ENCODE measurements around the gene CXorf38. TPM values are rescaled to one million over a fixed set of nuclear protein-coding genes. Genes with fewer than 3 reads are reported as not detected.

The CXorf38 gene
- polyA plus RNA-seq, 3 donors: 35.1 to 51.2 (median 39.5) TPM

DNA sequence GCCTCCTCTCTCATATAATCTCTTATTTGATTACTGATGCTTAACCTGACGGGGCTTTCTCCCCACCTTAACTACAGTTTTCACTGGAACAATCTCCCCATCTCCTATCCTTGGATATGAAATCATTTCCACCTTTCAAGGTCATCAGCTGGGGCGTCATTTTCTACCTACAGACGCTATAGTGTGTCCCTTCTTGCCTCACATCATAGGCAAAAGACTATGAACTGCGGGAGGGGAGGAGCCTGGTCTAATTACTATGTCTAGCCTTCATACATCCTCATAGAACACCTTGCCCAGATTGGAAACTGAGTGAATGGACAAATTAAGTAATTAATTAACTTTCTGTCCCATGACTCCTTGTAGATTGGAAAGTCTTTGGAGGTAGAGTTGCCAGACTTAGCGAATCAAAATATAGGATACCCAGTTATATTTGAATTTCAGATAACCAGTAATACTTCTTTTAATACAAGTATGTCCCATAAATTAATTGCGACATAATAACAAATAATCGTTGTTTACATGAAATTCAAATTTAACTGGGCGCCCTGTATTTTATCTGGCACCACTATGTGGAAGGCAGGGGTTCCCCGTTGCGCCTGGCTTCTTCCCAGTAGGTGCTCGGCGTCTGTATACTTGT lies 67.3 kb downstream of the CXorf38 start:
- Histone ChIP-seq H3K4me3 (replicated peaks in 1 of 3; ENCODE audit: low read depth in 2 of 3, low read length in 3 of 3) (peak overlapping the region; percentile 63 to 82 (median 71)), H3K4me1 (ENCODE audit: control insufficient read depth in 1 of 2, insufficient read depth in 2 of 2, low read length in 2 of 2) (peaks cover 56 to 64% of the 10 kb centered on the region in 2 donors), H3K27me3 (ENCODE audit: control insufficient read depth in 2 of 2, insufficient read depth in 2 of 2, low read length in 2 of 2) (peaks cover 0 to 28% of the 10 kb centered on the region in 2 donors), H3K4me2 (replicated peaks; ENCODE audit: extremely low read depth, low read length, poor library complexity, severe bottlenecking) (peak overlapping the region; percentile 70), H3K9ac (ENCODE audit: insufficient read depth, low read length, poor library complexity, severe bottlenecking) (peak overlapping the region; percentile 99), H3K27ac (ENCODE audit: low read depth in 1 of 2, low read length in 2 of 2) (peak overlapping the region; percentile 92 to 94), H2AFZ (ENCODE audit: insufficient read depth, low read depth, low read length, poor library complexity, severe bottlenecking) (peak overlapping the region; percentile 64), H4K20me1 (ENCODE audit: insufficient read depth, low read length) (peaks cover 29% of the 10 kb centered on the region), H3K9me3 (replicated peaks in 1 of 2; ENCODE audit: control insufficient read depth in 1 of 2, insufficient read depth in 1 of 2, low read length in 2 of 2) (no peaks in the 10 kb centered on the region), H3K79me2 (ENCODE audit: insufficient read depth, low read length) (peaks cover 43% of the 10 kb centered on the region), H3K36me3 (replicated peaks in 1 of 2; ENCODE audit: control insufficient read depth in 1 of 2, insufficient read depth in 2 of 2, low read length in 2 of 2) (no peaks in the 10 kb centered on the region)
- WGBS (ENCODE audit: insufficient coverage): 0% methylated on average over 4 of the region's 12 CpGs
- Mint-ChIP-seq H3K27ac (peak overlapping the region; percentile 92 to 98 (median 96)), H3K4me3 (peak overlapping the region; percentile 80 to 86), H3K9me3 (peaks cover 0 to 20% (median 0%) of the 10 kb centered on the region in 7 donors), H3K36me3 (peaks cover 0 to 3% of the 10 kb centered on the region in 2 donors), H3K27me3 (ENCODE audit: low read depth in 3 of 3) (peaks cover 0 to 48% (median 0%) of the 10 kb centered on the region in 3 donors), H3K4me1 (peaks cover 53% of the 10 kb centered on the region)
- intact Hi-C loops (cut with micrococcal nuclease): loop anchor here (5.0 to 10.0 kb wide), 2 partner anchors 62 to 65 kb away; partner anchors contain the start of gene CXorf38 (in 1 of the 2)
- TF ChIP-seq, protein P1, sequence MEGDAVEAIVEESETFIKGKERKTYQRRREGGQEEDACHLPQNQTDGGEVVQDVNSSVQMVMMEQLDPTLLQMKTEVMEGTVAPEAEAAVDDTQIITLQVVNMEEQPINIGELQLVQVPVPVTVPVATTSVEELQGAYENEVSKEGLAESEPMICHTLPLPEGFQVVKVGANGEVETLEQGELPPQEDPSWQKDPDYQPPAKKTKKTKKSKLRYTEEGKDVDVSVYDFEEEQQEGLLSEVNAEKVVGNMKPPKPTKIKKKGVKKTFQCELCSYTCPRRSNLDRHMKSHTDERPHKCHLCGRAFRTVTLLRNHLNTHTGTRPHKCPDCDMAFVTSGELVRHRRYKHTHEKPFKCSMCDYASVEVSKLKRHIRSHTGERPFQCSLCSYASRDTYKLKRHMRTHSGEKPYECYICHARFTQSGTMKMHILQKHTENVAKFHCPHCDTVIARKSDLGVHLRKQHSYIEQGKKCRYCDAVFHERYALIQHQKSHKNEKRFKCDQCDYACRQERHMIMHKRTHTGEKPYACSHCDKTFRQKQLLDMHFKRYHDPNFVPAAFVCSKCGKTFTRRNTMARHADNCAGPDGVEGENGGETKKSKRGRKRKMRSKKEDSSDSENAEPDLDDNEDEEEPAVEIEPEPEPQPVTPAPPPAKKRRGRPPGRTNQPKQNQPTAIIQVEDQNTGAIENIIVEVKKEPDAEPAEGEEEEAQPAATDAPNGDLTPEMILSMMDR (IDR thresholded peaks at IDR 0.05): no peak
- DNase-seq: peak in 1 of 3 donors; percentile 11

DNA sequence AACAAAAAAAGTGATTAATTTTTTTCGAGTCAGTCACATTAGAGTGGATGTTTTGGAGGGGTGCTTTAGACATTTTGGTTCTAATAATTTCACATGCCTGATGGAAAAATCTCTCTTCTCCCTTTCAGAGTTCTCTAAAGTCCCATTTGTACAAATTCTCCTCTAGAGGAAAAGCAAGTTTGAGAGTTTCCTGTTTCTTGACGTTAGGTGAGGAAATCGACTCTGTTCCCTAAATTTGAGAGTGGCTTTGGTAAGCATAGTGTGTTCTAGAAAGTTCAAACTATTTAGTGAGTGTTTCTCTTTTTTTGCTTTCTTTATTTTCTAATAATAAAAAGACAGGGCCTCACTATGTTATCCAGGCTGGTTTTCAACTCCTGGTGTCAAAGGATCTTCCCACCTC lies 68.2 kb downstream of the CXorf38 start:
- Histone ChIP-seq H4K20me1 (ENCODE audit: insufficient read depth, low read length) (peaks cover 25% of the 10 kb centered on the region), H3K27ac (ENCODE audit: low read depth in 1 of 2, low read length in 2 of 2) (peak overlapping the region; percentile 81 to 92), H3K36me3 (replicated peaks in 1 of 2; ENCODE audit: control insufficient read depth in 1 of 2, insufficient read depth in 2 of 2, low read length in 2 of 2) (no peaks in the 10 kb centered on the region), H3K27me3 (ENCODE audit: control insufficient read depth in 2 of 2, insufficient read depth in 2 of 2, low read length in 2 of 2) (peaks cover 0 to 28% of the 10 kb centered on the region in 2 donors), H3K4me2 (replicated peaks; ENCODE audit: extremely low read depth, low read length, poor library complexity, severe bottlenecking) (peak overlapping the region; percentile 70), H3K4me3 (replicated peaks in 1 of 3; ENCODE audit: low read depth in 2 of 3, low read length in 3 of 3) (peak overlapping the region in 1 of 3 experiments; percentile 82), H3K79me2 (ENCODE audit: insufficient read depth, low read length) (peaks cover 34% of the 10 kb centered on the region), H3K4me1 (ENCODE audit: control insufficient read depth in 1 of 2, insufficient read depth in 2 of 2, low read length in 2 of 2) (peaks cover 56 to 64% of the 10 kb centered on the region in 2 donors), H2AFZ (ENCODE audit: insufficient read depth, low read depth, low read length, poor library complexity, severe bottlenecking) (no peak overlapping the region), H3K9me3 (replicated peaks in 1 of 2; ENCODE audit: control insufficient read depth in 1 of 2, insufficient read depth in 1 of 2, low read length in 2 of 2) (no peaks in the 10 kb centered on the region), H3K9ac (ENCODE audit: insufficient read depth, low read length, poor library complexity, severe bottlenecking) (no peak overlapping the region)
- peaks cover 0 to 42% (median 0%) of the 10 kb centered on the region in 3 donors for H3K27me3 Mint-ChIP-seq (ENCODE audit: low read depth in 3 of 3)
- no peaks in the 10 kb centered on the region for H3K36me3 Mint-ChIP-seq
- intact Hi-C loops (cut with micrococcal nuclease): no loop called here
- H3K9me3 Mint-ChIP-seq: peaks cover 0 to 20% (median 0%) of the 10 kb centered on the region in 7 donors
- H3K27ac Mint-ChIP-seq: peak overlapping the region; percentile 92 to 98 (median 96)
- DNase-seq: peak; percentile 26 to 63 (median 60)
- WGBS (ENCODE audit: insufficient coverage): no CpG with 5 or more reads among the region's 3 CpGs
- TF ChIP-seq, protein P1 (IDR thresholded peaks at IDR 0.05): no peak
- peaks cover 53% of the 10 kb centered on the region for H3K4me1 Mint-ChIP-seq
- peak overlapping the region in 1 of 2 donors; percentile 59 for H3K4me3 Mint-ChIP-seq
